Measurements from ENCODE around the gene FILIP1L. TPM values are rescaled to one million over a fixed set of nuclear protein-coding genes. Genes with fewer than 3 reads are reported as not detected.

Gene FILIP1L
- 146 and 213 TPM in 2 replicates for total RNA-seq

DNA sequence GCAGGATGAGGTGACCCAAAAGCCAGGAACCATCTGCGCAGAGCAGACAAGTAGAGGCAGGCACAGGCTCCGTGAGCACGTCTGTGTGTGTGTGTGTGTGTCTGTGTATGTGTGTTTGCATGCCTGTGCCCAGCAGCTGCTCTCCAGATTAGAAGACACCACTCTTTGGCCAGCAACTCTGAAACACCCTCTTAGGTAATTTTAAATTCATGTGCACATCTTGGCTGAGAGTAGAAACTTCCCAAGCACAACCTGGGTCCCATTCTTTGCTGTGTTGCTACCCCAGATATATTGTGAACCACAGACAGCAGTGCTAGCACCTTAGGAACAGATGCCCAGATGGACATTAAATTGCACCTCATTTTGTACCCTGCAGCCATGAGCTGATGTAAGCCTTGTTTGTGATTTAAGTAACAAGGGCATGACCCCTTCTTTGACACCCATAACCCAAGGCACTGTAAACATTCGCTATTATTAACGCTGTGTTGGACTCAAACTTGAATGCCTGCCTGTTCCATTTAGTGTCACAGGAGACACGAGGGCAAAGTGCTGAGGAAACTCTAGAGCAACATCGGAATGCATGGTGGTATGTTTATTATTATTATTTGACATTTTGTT lies at the start of gene FILIP1L:
FILIP1L (minus strand) TSS at position 89 of the 618 bp plus-strand sequence.
- TF ChIP-seq CTCF (IDR thresholded peaks at IDR 0.05; ENCODE audit: insufficient read depth, low read depth, low read length): no peak
- no peak within 1 kb of the TSS for H3K4me3 ChIP-seq (ENCODE audit: low read depth, low read length)
- no peak for DNase-seq (ENCODE audit: low read depth)

DNA sequence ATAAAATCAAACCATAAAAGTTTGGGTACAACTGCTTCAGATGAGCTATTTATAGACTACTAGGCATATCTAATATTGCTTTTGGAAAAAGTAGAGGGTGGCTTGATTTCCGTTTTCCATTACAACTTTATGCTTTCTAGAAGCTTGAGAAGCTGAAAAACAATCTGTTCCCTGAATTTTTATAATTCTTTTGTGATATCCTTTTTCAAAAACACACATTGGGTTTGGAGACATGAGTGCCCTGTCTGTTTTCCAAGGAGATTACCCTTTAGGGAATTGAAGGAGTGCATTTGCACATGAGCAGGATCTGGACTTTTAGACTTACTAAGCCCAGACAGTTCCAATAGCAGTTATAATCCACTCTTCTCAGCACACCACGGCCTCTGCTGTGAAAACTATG lies 49.5 kb upstream of the FILIP1L start:
- no peak for DNase-seq (ENCODE audit: low read depth)
- no peak for TF ChIP-seq CTCF (IDR thresholded peaks at IDR 0.05; ENCODE audit: insufficient read depth, low read depth, low read length)

GRCh38 chr3:100160521-100160920 lies 46.2 kb upstream of the FILIP1L start:
- no peak overlapping the region for H3K4me3 ChIP-seq (ENCODE audit: low read depth, low read length)
- DNase-seq (ENCODE audit: low read depth): no peak
- no peak for TF ChIP-seq CTCF (IDR thresholded peaks at IDR 0.05; ENCODE audit: insufficient read depth, low read depth, low read length)

More for the DNA sequence above, 49.5 kb upstream of the FILIP1L start:
- H3K4me3 ChIP-seq (ENCODE audit: low read depth, low read length): no peak overlapping the region

GRCh38 chr3:100159331-100160153 lies 45.2 kb upstream of the FILIP1L start:
- DNase-seq (ENCODE audit: low read depth): peak; percentile 67
- H3K4me3 ChIP-seq (ENCODE audit: low read depth, low read length): no peak overlapping the region
- no peak for TF ChIP-seq CTCF (IDR thresholded peaks at IDR 0.05; ENCODE audit: insufficient read depth, low read depth, low read length)

- DNase-seq (ENCODE audit: low read depth): peak; percentile 8
- TF ChIP-seq CTCF (IDR thresholded peaks at IDR 0.05; ENCODE audit: insufficient read depth, low read depth, low read length): no peak
- H3K4me3 ChIP-seq (ENCODE audit: low read depth, low read length): no peak overlapping the region
Measured at GRCh38 chr3:100158918-100159330, 44.6 kb upstream of the FILIP1L start.

GRCh38 chr3:100157685-100158084 lies 43.4 kb upstream of the FILIP1L start:
- H3K4me3 ChIP-seq (ENCODE audit: low read depth, low read length): no peak overlapping the region
- DNase-seq (ENCODE audit: low read depth): no peak
- no peak for TF ChIP-seq CTCF (IDR thresholded peaks at IDR 0.05; ENCODE audit: insufficient read depth, low read depth, low read length)
